Measurements from ENCODE around the gene CHMP4B.

The CHMP4B gene

DNA sequence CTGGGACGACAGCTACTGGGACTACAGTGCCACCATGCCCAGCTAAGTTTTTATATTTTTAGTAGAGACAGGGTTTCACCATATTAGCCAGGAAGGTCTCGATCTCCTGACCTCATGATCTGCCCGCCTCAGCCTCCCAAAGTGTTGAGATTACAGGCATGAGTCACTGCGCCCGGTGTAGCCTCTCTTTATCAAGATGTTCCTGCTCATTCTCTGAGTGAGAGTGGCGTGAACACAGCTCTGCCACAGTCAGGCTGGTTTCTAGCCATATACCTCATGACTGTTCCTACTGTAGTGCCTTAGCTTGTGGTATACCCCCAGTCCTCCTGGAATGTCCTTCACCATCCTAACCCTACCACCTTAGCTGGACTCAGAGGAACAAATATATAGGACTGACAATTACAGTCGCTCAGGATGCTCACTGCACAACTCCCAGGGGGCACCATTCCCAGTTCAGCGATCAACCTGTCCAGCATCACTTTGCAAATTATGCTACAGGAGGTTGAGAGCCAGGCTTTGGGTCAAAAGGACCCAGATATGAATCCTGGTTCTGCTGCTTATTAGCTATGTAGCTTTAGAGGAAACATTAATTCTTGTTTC lies 86.3 kb downstream of the CHMP4B start:
- in situ Hi-C loops (cut with MboI; ENCODE audit: low sequenced_read_pairs, unreplicated experiment): no loop called here
- TF ChIP-seq, protein P1, sequence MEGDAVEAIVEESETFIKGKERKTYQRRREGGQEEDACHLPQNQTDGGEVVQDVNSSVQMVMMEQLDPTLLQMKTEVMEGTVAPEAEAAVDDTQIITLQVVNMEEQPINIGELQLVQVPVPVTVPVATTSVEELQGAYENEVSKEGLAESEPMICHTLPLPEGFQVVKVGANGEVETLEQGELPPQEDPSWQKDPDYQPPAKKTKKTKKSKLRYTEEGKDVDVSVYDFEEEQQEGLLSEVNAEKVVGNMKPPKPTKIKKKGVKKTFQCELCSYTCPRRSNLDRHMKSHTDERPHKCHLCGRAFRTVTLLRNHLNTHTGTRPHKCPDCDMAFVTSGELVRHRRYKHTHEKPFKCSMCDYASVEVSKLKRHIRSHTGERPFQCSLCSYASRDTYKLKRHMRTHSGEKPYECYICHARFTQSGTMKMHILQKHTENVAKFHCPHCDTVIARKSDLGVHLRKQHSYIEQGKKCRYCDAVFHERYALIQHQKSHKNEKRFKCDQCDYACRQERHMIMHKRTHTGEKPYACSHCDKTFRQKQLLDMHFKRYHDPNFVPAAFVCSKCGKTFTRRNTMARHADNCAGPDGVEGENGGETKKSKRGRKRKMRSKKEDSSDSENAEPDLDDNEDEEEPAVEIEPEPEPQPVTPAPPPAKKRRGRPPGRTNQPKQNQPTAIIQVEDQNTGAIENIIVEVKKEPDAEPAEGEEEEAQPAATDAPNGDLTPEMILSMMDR (IDR thresholded peaks at IDR 0.05; ENCODE audit: borderline replicate concordance, control extremely low read depth, extremely low read depth, insufficient read depth, missing control alignments): no peak
- no peak for DNase-seq (ENCODE audit: low spot score)

DNA sequence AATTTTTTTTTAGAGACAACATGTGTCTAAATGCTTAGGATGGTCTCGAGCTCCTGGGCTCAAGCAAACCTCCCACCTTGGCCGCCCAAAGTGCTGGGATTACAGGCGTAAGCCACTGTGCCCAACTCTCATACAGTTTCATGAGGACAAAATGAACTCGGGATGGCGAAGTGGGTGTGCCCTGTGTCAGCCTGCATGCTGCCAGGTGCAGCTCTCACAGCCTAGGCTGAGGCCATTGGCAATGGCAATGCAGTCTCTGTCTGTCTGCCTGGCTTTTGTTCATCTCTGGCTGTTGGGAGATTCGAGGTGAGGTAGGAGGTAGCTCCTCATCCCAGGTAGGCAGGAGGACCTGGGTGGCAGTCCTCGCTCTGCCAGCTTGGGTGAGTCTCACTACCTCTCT lies 88.0 kb downstream of the CHMP4B start:
- no peak for DNase-seq (ENCODE audit: low spot score)
- TF ChIP-seq, protein P1 (IDR thresholded peaks at IDR 0.05; ENCODE audit: borderline replicate concordance, control extremely low read depth, extremely low read depth, insufficient read depth, missing control alignments): no peak
- in situ Hi-C loops (cut with MboI; ENCODE audit: low sequenced_read_pairs, unreplicated experiment): no loop called here

DNA sequence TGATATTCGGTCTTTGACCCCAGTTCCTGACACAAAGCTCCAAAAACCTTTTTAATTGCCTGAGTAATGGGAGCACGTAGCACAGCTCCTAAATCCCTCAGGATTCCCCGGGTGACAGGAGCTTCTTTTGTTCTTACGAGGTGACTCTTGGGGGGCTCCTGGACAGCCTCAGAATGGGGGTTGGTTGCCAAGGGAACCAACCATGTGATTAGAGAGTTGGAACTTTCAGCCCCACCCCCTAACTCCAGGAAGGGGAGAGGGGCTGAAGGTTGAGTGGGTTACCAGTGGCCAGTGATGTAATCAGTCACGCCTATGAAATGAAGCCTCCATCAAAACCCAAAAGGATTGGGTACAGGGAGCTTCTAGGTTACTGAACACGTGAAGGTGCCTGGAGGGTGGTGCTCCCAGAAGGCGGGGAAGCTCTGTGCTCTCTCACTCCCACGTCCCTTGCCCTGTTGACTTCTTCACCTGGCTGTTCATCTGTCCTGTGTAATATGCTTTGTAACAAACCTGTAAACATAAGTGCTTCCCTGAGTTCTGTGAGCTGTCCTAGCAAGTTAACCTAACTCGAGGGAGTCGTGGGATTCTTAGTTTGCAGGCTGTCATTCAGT lies 89.5 kb downstream of the CHMP4B start:
- no peak for DNase-seq (ENCODE audit: low spot score)
- TF ChIP-seq, protein P1 (IDR thresholded peaks at IDR 0.05; ENCODE audit: borderline replicate concordance, control extremely low read depth, extremely low read depth, insufficient read depth, missing control alignments): no peak
- in situ Hi-C loops (cut with MboI; ENCODE audit: low sequenced_read_pairs, unreplicated experiment): no loop called here

DNA sequence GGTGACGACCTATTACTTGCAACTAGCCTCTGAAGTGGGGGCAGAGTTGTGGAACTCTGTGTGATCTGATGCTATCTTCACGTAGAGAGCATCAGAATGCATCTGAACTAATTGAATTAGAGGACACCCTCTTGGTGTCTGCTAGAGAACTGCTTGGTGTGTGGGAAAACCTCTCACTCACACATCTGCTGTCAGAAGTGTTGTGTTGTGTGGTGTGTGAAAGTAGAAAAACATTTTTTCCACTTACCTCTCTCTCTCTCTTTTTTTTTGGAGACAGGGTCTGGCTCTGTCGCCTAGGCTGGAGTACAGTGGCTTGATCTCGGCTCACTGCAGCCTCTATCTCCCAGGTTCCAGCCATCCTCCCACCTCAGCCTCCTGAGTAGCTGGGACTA lies 90.0 kb downstream of the CHMP4B start:
- no peak for DNase-seq (ENCODE audit: low spot score)
- in situ Hi-C loops (cut with MboI; ENCODE audit: low sequenced_read_pairs, unreplicated experiment): no loop called here
- TF ChIP-seq, protein P1 (IDR thresholded peaks at IDR 0.05; ENCODE audit: borderline replicate concordance, control extremely low read depth, extremely low read depth, insufficient read depth, missing control alignments): no peak

DNA sequence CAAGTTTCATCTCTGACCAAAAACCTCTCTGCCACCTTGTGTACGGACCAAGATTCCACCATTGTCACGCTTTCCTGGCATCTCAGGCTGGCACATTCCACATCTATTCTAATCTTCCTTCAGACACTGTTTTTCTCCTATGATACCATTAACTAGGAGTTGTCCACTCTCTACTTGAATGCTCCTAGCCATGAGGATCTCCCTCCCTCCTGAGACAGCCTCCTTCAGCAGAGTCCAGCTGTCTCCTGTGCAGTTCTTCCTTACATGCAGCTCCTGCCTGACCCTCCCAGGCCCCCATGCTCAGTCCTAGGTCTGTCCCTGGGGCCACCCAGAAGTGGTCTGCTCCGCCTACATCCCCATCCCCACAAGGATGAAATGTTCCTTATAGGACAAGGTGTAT lies 90.9 kb downstream of the CHMP4B start:
- TF ChIP-seq, protein P1 (IDR thresholded peaks at IDR 0.05; ENCODE audit: borderline replicate concordance, control extremely low read depth, extremely low read depth, insufficient read depth, missing control alignments): no peak
- DNase-seq (ENCODE audit: low spot score): no peak
- in situ Hi-C loops (cut with MboI; ENCODE audit: low sequenced_read_pairs, unreplicated experiment): no loop called here
